ENCODE measurements around the gene ADAP1.

ADAP1 gene

GRCh38 chr7:996079-996872, 41.8 kb upstream of the ADAP1 start:
- DNase-seq (ENCODE audit: low read depth): no peak
- no peak for TF ChIP-seq CTCF (IDR thresholded peaks at IDR 0.05; ENCODE audit: insufficient read depth, low read depth, low read length, missing control alignments)
- H3K4me3 ChIP-seq (ENCODE audit: low read length): no peak overlapping the region

GRCh38 chr7:995571-995970, 41.1 kb upstream of the ADAP1 start:
- no peak for TF ChIP-seq CTCF (IDR thresholded peaks at IDR 0.05; ENCODE audit: insufficient read depth, low read depth, low read length, missing control alignments)
- H3K4me3 ChIP-seq (ENCODE audit: low read length): no peak overlapping the region
- DNase-seq (ENCODE audit: low read depth): no peak

GRCh38 chr7:994592-995308, 40.3 kb upstream of the ADAP1 start:
- no peak for DNase-seq (ENCODE audit: low read depth)
- TF ChIP-seq CTCF (IDR thresholded peaks at IDR 0.05; ENCODE audit: insufficient read depth, low read depth, low read length, missing control alignments): no peak
- H3K4me3 ChIP-seq (ENCODE audit: low read length): no peak overlapping the region

- no peak overlapping the region for H3K4me3 ChIP-seq (ENCODE audit: low read length)
- TF ChIP-seq CTCF (IDR thresholded peaks at IDR 0.05; ENCODE audit: insufficient read depth, low read depth, low read length, missing control alignments): peak; percentile 97
- peak; percentile 97 for DNase-seq (ENCODE audit: low read depth)
Observed at GRCh38 chr7:992709-993607, 38.5 kb upstream of the ADAP1 start.

GRCh38 chr7:991729-992656, 37.5 kb upstream of the ADAP1 start:
- no peak for TF ChIP-seq CTCF (IDR thresholded peaks at IDR 0.05; ENCODE audit: insufficient read depth, low read depth, low read length, missing control alignments)
- H3K4me3 ChIP-seq (ENCODE audit: low read length): no peak overlapping the region

More at GRCh38 chr7:991729-992656, 37.5 kb upstream of the ADAP1 start:
- no peak for DNase-seq (ENCODE audit: low read depth)

All from epithelial cell of esophagus (primary cell).